GM18502 (cell line): ENCODE measurements around the gene TIGD6.
A peak's percentile ranks its signal among the peaks of the same experiment; 100 is the strongest.

Experiments used
- ATAC-seq: cut with Tn5 transposase; IDR thresholded peaks from one replicate; pipeline ENCODE4 v1.9.1; 2021; ENCODE audit warnings: mild to moderate bottlenecking; ENCODE audit not compliant: unreplicated experiment, poor library complexity

Gene TIGD6

GRCh38 chr5:149982505-149982904 lies 17.9 kb downstream of the TIGD6 start:
- no peak for ATAC-seq

GRCh38 chr5:149981206-149981605 lies 19.2 kb downstream of the TIGD6 start:
- ATAC-seq: no peak

- ATAC-seq: no peak
Observed at GRCh38 chr5:149979896-149980295, 20.6 kb downstream of the TIGD6 start.

GRCh38 chr5:149975409-149975808 lies 25.0 kb downstream of the TIGD6 start:
- no peak for ATAC-seq

- ATAC-seq: no peak
Observed at GRCh38 chr5:149969181-149969930, 31.1 kb downstream of the TIGD6 start.

- no peak for ATAC-seq
Observed at GRCh38 chr5:149966946-149967345, 33.5 kb downstream of the TIGD6 start.

- ATAC-seq: no peak
Observed at GRCh38 chr5:149963729-149964128, 36.7 kb downstream of the TIGD6 start.

- no peak for ATAC-seq
Observed at GRCh38 chr5:149962601-149963300, 37.7 kb downstream of the TIGD6 start.

- ATAC-seq: no peak
Observed at GRCh38 chr5:149961957-149962409, 38.5 kb downstream of the TIGD6 start.

GRCh38 chr5:149961186-149961685 lies 39.2 kb downstream of the TIGD6 start:
- ATAC-seq: no peak

GRCh38 chr5:149960272-149961185 lies 39.9 kb downstream of the TIGD6 start, which contains the start of gene SLC26A2:
Gene SLC26A2 (plus strand): TSS chr5:149960758. CDS start chr5:149977653, 16,895 bp downstream.
- peak; percentile 98 for ATAC-seq

- ATAC-seq: peak; percentile 21
Observed at GRCh38 chr5:149959406-149960236, 40.8 kb downstream of the TIGD6 start.

GRCh38 chr5:149957855-149958254 lies 42.6 kb downstream of the TIGD6 start:
- no peak for ATAC-seq

- no peak for ATAC-seq
Observed at GRCh38 chr5:149956685-149957084, 43.8 kb downstream of the TIGD6 start.

GRCh38 chr5:149954798-149955197 lies 45.7 kb downstream of the TIGD6 start:
- no peak for ATAC-seq

GRCh38 chr5:149953436-149954121 lies 46.9 kb downstream of the TIGD6 start:
- no peak for ATAC-seq

GRCh38 chr5:149951138-149951749 lies 49.2 kb downstream of the TIGD6 start:
- no peak for ATAC-seq

GRCh38 chr5:149948993-149949392 lies 51.5 kb downstream of the TIGD6 start:
- no peak for ATAC-seq

- no peak for ATAC-seq
Observed at GRCh38 chr5:149946118-149946517, 54.3 kb downstream of the TIGD6 start.
